Neutrophil (primary cell): ENCODE data around the gene METTL26.

ENCODE experiments used
- H3K27ac ChIP-seq: fragments of 200-600 bp; sonication (generic); 2 replicates; pipeline ENCODE4 v1.5.1; 2016; ENCODE audit warnings: mild to moderate bottlenecking, moderate library complexity
- H3K27me3 ChIP-seq: fragments of 200-600 bp; sonication (generic); 2 replicates; pipeline ENCODE4 v1.6.0; 2016; ENCODE audit warnings: mild to moderate bottlenecking
- H3K36me3 ChIP-seq: fragments of 200-600 bp; sonication (generic); 2 replicates; pipeline ENCODE4 v1.5.1; 2017
- H3K4me1 ChIP-seq, 2 experiments: fragments of 200-600 bp in 1 of 2; sonication (generic) in 1 of 2; 1 replicate in 1 of 2; 2 replicates in 1 of 2; pipeline versions ENCODE4 v1.5.1 to v1.6.1; 2013 to 2016; ENCODE audit warnings: low read depth in 1 of 2, low read length in 1 of 2, mild to moderate bottlenecking in 1 of 2, moderate library complexity in 1 of 2; ENCODE audit not compliant: control insufficient read depth in 1 of 2, insufficient read depth in 1 of 2
- H3K4me3 ChIP-seq, 2 experiments: fragments of 200-600 bp in 1 of 2; sonication (generic) in 1 of 2; 1 replicate in 1 of 2; 2 replicates in 1 of 2; pipeline ENCODE4 v1.5.1; 2013 to 2016; ENCODE audit warnings: low read depth in 1 of 2, low read length in 1 of 2, mild to moderate bottlenecking in 1 of 2, moderate library complexity in 1 of 2
- H3K9me3 ChIP-seq: fragments of 200-600 bp; sonication (generic); 2 replicates; pipeline ENCODE4 v1.5.1; 2016
- CTCF ChIP-seq: fragments of 200-600 bp; sonication (generic); IDR thresholded peaks from 2 replicates; pipeline ENCODE4 v1.5.1; 2016; ENCODE audit warnings: antibody characterized with exemption

The METTL26 gene

GRCh38 chr16:630815-631405 is 5.2 kb downstream of the METTL26 start, which contains the start of gene WFIKKN1:
Gene WFIKKN1, plus strand, starts transcription at chr16:630985. Its CDS starts 269 bp downstream, at chr16:631254.
- H3K9me3 ChIP-seq = no peaks in the 10 kb centered on the region
- peaks cover 25% of the 10 kb centered on the region for H3K27me3 ChIP-seq
- no peak within 1 kb of the TSS for H3K4me3 ChIP-seq
- TF ChIP-seq CTCF = no peak
- no peak within 1 kb of the TSS for H3K27ac ChIP-seq
- H3K36me3 ChIP-seq = peaks cover 46% of the 10 kb centered on the region
- H3K4me1 ChIP-seq = peaks cover 6 to 9% of the 10 kb centered on the region in 2 experiments

GRCh38 chr16:630249-630814 is 5.8 kb downstream of the METTL26 start:
- H3K4me1 ChIP-seq = peaks cover under 1 to 4% of the 10 kb centered on the region in 2 experiments
- H3K36me3 ChIP-seq = peaks cover 52% of the 10 kb centered on the region
- TF ChIP-seq CTCF = no peak

GRCh38 chr16:629833-630248 is 6.3 kb downstream of the METTL26 start:
- Histone ChIP-seq H3K27ac (no peak overlapping the region), H3K4me1 (no peaks in the 10 kb centered on the region), H3K9me3 (no peaks in the 10 kb centered on the region), H3K4me3 (no peak overlapping the region), H3K36me3 (peaks cover 56% of the 10 kb centered on the region), H3K27me3 (peaks cover 25% of the 10 kb centered on the region)
- TF ChIP-seq CTCF = no peak

More at GRCh38 chr16:630249-630814, 5.8 kb downstream of the METTL26 start:
- Histone ChIP-seq H3K4me3 (no peak overlapping the region), H3K27me3 (peaks cover 25% of the 10 kb centered on the region), H3K27ac (no peak overlapping the region), H3K9me3 (no peaks in the 10 kb centered on the region)

GRCh38 chr16:629185-629832 is 6.8 kb downstream of the METTL26 start:
- TF ChIP-seq CTCF = no peak
- Histone ChIP-seq H3K27ac (no peak overlapping the region), H3K36me3 (peaks cover 60% of the 10 kb centered on the region), H3K4me1 (no peaks in the 10 kb centered on the region), H3K9me3 (no peaks in the 10 kb centered on the region), H3K27me3 (peaks cover 25% of the 10 kb centered on the region), H3K4me3 (no peak overlapping the region)

GRCh38 chr16:628321-629061 is 7.6 kb downstream of the METTL26 start:
- Histone ChIP-seq H3K36me3 (peaks cover 61% of the 10 kb centered on the region), H3K4me1 (no peaks in the 10 kb centered on the region), H3K27me3 (peaks cover 25% of the 10 kb centered on the region), H3K27ac (no peak overlapping the region), H3K4me3 (no peak overlapping the region), H3K9me3 (no peaks in the 10 kb centered on the region)
- TF ChIP-seq CTCF = no peak
